ENCODE data around the gene CCDC185.

CCDC185 gene

GRCh38 chr1:223429313-223429731, 36.1 kb downstream of the CCDC185 start:
- ChIA-PET POLR2A (no interaction called here), CTCF (no interaction called here)
- Histone ChIP-seq H3K27ac (ENCODE audit: extremely low read depth, low read depth, low read length) (no peak overlapping the region), H3K9me3 (ENCODE audit: control insufficient read depth, insufficient read depth, low read depth, low read length) (no peaks in the 10 kb centered on the region), H3K36me3 (ENCODE audit: control insufficient read depth in 2 of 2, insufficient read depth in 1 of 2, low read length in 2 of 2) (no peaks in the 10 kb centered on the region), H3K4me1 (ENCODE audit: control insufficient read depth, insufficient read depth, low read length) (no peaks in the 10 kb centered on the region), H3K4me3 (ENCODE audit: low read depth, low read length) (no peak overlapping the region)
- TF ChIP-seq PRDM4 (tag by site-specific recombination; IDR thresholded peaks at IDR 0.05): no peak
- no peak for TF ChIP-seq ZNF391 (tag by site-specific recombination; IDR thresholded peaks at IDR 0.05; ENCODE audit: borderline replicate concordance, low read depth)
- TF ChIP-seq ZNF433 (tag by site-specific recombination; IDR thresholded peaks at IDR 0.05; ENCODE audit: low read depth): no peak
- no peak for TF ChIP-seq ZNF350 (tag by site-specific recombination; IDR thresholded peaks at IDR 0.05)
- TF ChIP-seq ZIC2 (tag by site-specific recombination; IDR thresholded peaks at IDR 0.05): no peak
- TF ChIP-seq, protein P1, sequence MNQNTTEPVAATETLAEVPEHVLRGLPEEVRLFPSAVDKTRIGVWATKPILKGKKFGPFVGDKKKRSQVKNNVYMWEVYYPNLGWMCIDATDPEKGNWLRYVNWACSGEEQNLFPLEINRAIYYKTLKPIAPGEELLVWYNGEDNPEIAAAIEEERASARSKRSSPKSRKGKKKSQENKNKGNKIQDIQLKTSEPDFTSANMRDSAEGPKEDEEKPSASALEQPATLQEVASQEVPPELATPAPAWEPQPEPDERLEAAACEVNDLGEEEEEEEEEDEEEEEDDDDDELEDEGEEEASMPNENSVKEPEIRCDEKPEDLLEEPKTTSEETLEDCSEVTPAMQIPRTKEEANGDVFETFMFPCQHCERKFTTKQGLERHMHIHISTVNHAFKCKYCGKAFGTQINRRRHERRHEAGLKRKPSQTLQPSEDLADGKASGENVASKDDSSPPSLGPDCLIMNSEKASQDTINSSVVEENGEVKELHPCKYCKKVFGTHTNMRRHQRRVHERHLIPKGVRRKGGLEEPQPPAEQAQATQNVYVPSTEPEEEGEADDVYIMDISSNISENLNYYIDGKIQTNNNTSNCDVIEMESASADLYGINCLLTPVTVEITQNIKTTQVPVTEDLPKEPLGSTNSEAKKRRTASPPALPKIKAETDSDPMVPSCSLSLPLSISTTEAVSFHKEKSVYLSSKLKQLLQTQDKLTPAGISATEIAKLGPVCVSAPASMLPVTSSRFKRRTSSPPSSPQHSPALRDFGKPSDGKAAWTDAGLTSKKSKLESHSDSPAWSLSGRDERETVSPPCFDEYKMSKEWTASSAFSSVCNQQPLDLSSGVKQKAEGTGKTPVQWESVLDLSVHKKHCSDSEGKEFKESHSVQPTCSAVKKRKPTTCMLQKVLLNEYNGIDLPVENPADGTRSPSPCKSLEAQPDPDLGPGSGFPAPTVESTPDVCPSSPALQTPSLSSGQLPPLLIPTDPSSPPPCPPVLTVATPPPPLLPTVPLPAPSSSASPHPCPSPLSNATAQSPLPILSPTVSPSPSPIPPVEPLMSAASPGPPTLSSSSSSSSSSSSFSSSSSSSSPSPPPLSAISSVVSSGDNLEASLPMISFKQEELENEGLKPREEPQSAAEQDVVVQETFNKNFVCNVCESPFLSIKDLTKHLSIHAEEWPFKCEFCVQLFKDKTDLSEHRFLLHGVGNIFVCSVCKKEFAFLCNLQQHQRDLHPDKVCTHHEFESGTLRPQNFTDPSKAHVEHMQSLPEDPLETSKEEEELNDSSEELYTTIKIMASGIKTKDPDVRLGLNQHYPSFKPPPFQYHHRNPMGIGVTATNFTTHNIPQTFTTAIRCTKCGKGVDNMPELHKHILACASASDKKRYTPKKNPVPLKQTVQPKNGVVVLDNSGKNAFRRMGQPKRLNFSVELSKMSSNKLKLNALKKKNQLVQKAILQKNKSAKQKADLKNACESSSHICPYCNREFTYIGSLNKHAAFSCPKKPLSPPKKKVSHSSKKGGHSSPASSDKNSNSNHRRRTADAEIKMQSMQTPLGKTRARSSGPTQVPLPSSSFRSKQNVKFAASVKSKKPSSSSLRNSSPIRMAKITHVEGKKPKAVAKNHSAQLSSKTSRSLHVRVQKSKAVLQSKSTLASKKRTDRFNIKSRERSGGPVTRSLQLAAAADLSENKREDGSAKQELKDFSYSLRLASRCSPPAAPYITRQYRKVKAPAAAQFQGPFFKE (tag by site-specific recombination; IDR thresholded peaks at IDR 0.05; ENCODE audit: borderline replicate concordance): no peak
- TF ChIP-seq, protein P2, sequence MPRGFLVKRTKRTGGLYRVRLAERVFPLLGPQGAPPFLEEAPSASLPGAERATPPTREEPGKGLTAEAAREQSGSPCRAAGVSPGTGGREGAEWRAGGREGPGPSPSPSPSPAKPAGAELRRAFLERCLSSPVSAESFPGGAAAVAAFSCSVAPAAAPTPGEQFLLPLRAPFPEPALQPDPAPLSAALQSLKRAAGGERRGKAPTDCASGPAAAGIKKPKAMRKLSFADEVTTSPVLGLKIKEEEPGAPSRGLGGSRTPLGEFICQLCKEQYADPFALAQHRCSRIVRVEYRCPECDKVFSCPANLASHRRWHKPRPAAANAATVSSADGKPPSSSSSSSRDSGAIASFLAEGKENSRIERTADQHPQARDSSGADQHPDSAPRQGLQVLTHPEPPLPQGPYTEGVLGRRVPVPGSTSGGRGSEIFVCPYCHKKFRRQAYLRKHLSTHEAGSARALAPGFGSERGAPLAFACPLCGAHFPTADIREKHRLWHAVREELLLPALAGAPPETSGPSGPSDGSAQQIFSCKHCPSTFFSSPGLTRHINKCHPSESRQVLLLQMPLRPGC (tag by site-specific recombination; IDR thresholded peaks at IDR 0.05): no peak
- TF ChIP-seq KLF1 (tag by site-specific recombination; IDR thresholded peaks at IDR 0.05): no peak
- no peak for TF ChIP-seq ZBTB20 (tag by site-specific recombination; IDR thresholded peaks at IDR 0.05)
- no peak for TF ChIP-seq MYNN (tag by site-specific recombination; IDR thresholded peaks at IDR 0.05; ENCODE audit: borderline replicate concordance)
- no peak for TF ChIP-seq ZNF157 (tag by site-specific recombination; IDR thresholded peaks at IDR 0.05)
- TF ChIP-seq ZNF785 (tag by site-specific recombination; IDR thresholded peaks at IDR 0.05): no peak
- no peak for TF ChIP-seq ZNF175 (tag by site-specific recombination; IDR thresholded peaks at IDR 0.05)
- TF ChIP-seq BCL11A (tag by site-specific recombination; IDR thresholded peaks at IDR 0.05; ENCODE audit: low read depth): no peak
- TF ChIP-seq ZNF791 (tag by site-specific recombination; IDR thresholded peaks at IDR 0.05): no peak

- H3K9me3 ChIP-seq (ENCODE audit: control insufficient read depth, insufficient read depth, low read depth, low read length): no peaks in the 10 kb centered on the region
- no peak overlapping the region for H3K4me3 ChIP-seq (ENCODE audit: low read depth, low read length)
- no peak overlapping the region for H3K27ac ChIP-seq (ENCODE audit: extremely low read depth, low read depth, low read length)
- H3K4me1 ChIP-seq (ENCODE audit: control insufficient read depth, insufficient read depth, low read length): no peaks in the 10 kb centered on the region
- ChIA-PET CTCF (no interaction called here), POLR2A (no interaction called here)
- no peaks in the 10 kb centered on the region for H3K36me3 ChIP-seq (ENCODE audit: control insufficient read depth in 2 of 2, insufficient read depth in 1 of 2, low read length in 2 of 2)
- TF ChIP-seq ZNF645 (tag by site-specific recombination; IDR thresholded peaks at IDR 0.05) (no peak), ZNF621 (tag by site-specific recombination; IDR thresholded peaks at IDR 0.05) (no peak), ZNF157 (tag by site-specific recombination; IDR thresholded peaks at IDR 0.05) (no peak), ZNF830 (tag by site-specific recombination; IDR thresholded peaks at IDR 0.05; ENCODE audit: low read depth) (no peak), ZNF660 (tag by site-specific recombination; IDR thresholded peaks at IDR 0.05) (no peak), BCL11B (tag by site-specific recombination; IDR thresholded peaks at IDR 0.05; ENCODE audit: low read depth) (no peak)
- TF ChIP-seq, protein P3, sequence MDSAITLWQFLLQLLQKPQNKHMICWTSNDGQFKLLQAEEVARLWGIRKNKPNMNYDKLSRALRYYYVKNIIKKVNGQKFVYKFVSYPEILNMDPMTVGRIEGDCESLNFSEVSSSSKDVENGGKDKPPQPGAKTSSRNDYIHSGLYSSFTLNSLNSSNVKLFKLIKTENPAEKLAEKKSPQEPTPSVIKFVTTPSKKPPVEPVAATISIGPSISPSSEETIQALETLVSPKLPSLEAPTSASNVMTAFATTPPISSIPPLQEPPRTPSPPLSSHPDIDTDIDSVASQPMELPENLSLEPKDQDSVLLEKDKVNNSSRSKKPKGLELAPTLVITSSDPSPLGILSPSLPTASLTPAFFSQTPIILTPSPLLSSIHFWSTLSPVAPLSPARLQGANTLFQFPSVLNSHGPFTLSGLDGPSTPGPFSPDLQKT (IDR thresholded peaks at IDR 0.05; ENCODE audit: borderline replicate concordance, low read depth, low read length): no peak
- TF ChIP-seq, protein P4, sequence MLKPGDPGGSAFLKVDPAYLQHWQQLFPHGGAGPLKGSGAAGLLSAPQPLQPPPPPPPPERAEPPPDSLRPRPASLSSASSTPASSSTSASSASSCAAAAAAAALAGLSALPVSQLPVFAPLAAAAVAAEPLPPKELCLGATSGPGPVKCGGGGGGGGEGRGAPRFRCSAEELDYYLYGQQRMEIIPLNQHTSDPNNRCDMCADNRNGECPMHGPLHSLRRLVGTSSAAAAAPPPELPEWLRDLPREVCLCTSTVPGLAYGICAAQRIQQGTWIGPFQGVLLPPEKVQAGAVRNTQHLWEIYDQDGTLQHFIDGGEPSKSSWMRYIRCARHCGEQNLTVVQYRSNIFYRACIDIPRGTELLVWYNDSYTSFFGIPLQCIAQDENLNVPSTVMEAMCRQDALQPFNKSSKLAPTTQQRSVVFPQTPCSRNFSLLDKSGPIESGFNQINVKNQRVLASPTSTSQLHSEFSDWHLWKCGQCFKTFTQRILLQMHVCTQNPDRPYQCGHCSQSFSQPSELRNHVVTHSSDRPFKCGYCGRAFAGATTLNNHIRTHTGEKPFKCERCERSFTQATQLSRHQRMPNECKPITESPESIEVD (tag by site-specific recombination; IDR thresholded peaks at IDR 0.05): no peak
These were observed 36.6 kb downstream of the CCDC185 start for GRCh38 chr1:223429821-223430220.

Data from HEK293 (cell line).